IPS-18c (cell line): Measurements from ENCODE around the gene EPN1.
A peak's percentile ranks its signal among the peaks of the same experiment; 100 is the strongest.

Source experiments
- H3K4me3 ChIP-seq: 2 replicates; pipeline ENCODE4 v1.7.0; 2013; ENCODE audit warnings: low read depth, mild to moderate bottlenecking, low read length, moderate library complexity; ENCODE audit not compliant: insufficient read depth
- H3K9me3 ChIP-seq: one replicate; pipeline ENCODE4 v1.6.1; 2013; ENCODE audit warnings: mild to moderate bottlenecking, low read length, moderate library complexity; ENCODE audit not compliant: control insufficient read depth, insufficient read depth

Gene EPN1

DNA sequence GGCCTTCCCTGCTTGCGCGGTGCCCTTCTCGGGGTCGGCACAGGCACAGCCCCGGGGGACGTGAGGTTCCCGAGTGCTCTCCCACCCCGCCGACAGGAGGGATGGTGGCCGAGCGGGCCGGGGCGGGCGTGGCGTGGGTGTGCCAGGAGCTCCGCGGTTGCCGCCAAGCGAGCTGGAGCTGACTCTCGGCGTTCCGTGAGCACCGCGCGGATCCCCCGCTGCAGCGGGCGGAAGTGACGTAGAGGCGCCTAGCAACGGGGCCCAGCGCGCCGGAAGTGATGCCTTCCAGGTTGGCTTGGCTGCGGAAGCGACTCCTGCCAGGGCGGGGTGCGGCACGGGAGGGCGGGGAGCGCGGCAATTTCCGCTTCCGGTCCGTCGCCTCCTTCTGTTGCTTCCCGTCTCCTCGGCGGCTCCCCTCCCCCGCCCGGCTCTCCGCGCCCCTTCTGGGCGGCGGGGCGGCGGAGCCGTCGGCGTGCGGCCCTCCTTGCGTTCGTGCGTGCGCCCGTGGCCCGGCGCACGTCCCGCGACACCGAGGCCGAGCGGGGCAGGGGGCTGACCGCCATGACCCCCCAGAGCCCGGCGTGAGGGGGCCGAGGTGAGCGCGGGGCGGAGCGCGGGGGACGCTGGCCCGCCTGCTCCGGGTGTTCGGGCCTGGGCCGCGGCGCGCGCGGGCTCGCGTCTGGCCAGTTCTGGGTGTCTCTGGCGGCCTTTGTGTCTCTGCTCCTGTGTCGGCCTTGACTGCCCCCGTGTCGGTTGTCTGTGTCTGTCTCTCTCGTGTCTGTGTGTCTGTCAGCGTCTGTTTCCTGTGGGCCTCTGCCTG lies at the start of gene EPN1:
TSS of gene EPN1 (plus strand) at position 386 of the 820 bp plus-strand sequence. CDS start 3,402 bp downstream, outside the sequence.
- Histone ChIP-seq H3K4me3 (peak within 1 kb of the TSS; percentile 90), H3K9me3 (no peaks in the 10 kb centered on the region)

DNA sequence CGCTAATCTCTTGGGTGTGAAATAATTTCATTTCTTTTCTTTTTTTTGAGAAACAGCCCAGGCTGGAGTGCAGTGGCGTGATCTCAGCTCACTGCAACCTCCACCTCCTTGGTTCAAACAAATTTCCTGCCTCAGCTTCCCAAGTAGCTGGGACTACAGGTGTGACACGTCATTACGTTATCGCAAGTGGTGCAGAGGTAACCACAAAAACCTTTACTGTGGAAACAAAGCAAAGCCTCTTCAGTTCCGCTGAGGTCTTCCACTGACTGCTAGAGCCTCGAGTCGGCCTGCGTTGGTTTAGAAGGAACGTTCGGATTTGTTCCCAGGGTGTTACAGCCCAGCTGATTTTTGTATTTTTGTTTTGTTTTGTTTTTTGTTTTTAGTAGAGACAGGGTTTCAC lies 48.7 kb upstream of the EPN1 start:
- Histone ChIP-seq H3K4me3 (no peak overlapping the region), H3K9me3 (no peaks in the 10 kb centered on the region)

DNA sequence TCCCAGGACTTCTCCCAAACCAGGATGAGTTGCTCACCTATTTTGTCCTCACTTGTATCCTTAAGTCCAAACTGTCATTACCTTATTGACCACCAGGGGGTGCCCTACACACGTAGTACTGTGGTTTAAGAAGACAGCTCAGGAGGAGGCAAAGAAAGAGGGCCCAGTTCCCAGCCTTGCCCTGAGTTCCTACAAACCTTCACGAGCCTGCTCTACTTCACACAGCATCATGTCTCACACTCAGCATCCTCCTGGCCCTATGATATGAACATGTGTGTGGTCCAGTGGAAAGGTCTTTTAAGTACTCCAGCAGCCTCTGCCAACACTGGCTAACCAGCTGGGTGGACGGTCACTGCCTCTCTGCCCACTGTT lies 42.6 kb upstream of the EPN1 start:
- Histone ChIP-seq H3K9me3 (no peaks in the 10 kb centered on the region), H3K4me3 (no peak overlapping the region)

DNA sequence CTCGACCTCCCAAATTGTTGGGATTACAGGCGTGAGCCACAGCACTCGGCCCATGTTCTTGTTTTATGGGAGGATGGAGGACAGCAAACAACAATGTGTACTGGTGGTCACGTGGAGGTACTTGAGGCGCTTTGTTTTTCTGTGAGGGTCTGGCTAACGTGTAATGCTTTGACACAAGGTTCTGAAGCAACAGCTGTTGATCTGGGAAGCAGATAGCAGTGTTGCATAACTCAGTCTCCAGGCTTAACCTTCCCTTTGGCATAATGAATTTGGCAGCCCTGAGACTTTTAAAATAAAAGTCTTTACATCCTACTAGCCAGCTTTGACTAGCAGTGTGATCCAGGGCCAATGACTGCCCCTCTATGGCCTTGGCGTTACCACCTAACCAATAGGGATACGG lies 41.2 kb upstream of the EPN1 start:
- Histone ChIP-seq H3K4me3 (no peak overlapping the region), H3K9me3 (peaks cover 2% of the 10 kb centered on the region)

DNA sequence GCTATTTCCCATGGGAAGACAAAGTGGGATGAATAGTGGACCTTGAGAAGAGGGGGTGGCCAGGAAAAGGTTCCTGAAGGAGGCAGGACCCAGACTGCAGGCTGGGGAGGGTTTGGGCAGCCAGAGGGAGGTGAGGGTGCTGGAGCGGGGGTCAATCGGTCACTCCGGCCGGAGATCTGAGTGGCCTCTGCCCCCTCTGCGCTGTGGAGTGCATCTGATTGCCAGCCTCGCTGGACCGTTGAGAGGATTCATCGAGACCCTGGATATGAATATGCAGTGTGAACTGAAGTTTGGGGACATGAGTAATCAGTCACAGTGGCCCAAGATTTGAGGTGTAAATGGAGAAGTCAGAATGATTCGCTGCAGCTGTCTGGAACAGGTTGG lies 39.7 kb upstream of the EPN1 start:
- Histone ChIP-seq H3K9me3 (peaks cover 5% of the 10 kb centered on the region), H3K4me3 (peak overlapping the region; percentile 95)

DNA sequence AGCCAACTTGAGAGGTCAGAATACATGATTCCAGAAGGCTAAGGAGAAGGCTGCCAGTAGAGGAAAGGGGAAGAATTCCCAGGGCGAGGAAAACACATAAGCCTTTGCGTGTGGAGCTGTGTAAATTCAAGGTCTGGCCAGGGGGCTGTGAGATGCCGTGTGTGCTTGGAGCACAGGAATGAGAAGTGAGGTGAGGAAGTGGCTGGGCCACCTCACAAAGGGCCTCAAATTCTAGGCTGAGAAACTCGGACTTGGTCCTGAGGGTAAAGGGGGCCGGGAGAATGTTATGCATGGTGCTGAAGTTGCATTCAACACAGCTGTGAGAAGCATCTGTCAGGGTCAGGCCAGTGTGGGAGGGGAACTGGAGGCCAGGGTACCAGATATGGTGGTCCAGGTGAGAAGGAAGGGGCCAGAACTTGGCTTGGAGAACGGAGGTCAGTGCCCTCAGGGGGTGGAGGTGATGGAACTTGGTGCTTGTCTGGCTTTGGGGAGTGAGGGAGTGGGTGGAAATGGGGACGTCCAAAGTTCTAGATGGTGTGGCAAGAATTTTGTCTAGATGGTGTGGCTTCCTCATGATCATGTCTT lies 39.1 kb upstream of the EPN1 start:
- H3K9me3 ChIP-seq, result peaks cover 9% of the 10 kb centered on the region
- peak overlapping the region; percentile 95 for H3K4me3 ChIP-seq

DNA sequence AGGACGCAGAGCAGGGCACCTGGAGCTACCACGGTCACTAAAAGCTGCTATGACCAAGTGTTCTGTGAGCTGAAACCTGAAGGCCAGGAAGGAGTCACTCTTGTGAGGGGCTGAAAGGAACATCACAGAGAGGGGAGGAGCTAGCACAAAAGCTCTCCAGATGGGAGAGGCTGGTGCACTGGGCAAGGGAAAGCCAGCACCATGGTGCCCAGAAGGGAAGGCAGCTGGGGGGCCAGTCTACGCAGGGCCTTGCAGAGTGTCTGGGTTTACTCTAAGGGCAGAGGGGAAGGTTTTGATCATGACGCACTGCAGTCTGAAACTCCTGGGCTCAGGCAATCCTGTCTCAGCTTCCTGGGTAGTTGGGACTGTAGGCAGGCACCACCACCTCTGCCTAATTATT lies 38.3 kb upstream of the EPN1 start:
- Histone ChIP-seq H3K9me3 (peaks cover 9% of the 10 kb centered on the region), H3K4me3 (no peak overlapping the region)

DNA sequence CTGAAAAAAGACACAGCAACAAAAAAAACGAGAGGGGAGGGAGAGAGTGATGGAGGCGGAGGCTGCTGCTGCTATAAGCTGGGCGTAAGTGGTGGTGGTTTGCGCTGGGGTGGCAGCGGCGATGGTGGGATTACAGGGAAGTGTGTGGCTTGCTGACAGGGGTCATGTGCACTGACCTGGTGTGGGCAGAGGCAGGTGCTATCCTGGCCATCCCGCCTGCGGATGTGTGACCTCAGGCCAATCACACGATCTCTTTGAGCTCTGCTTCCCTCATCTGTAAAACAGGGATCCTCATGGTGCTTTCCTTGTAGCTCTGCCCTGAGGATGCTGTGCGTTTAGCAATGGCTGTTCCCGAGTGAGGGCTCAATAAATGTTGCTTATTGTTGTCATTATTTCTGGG lies 37.5 kb upstream of the EPN1 start:
- Histone ChIP-seq H3K9me3 (peaks cover 9% of the 10 kb centered on the region), H3K4me3 (no peak overlapping the region)

DNA sequence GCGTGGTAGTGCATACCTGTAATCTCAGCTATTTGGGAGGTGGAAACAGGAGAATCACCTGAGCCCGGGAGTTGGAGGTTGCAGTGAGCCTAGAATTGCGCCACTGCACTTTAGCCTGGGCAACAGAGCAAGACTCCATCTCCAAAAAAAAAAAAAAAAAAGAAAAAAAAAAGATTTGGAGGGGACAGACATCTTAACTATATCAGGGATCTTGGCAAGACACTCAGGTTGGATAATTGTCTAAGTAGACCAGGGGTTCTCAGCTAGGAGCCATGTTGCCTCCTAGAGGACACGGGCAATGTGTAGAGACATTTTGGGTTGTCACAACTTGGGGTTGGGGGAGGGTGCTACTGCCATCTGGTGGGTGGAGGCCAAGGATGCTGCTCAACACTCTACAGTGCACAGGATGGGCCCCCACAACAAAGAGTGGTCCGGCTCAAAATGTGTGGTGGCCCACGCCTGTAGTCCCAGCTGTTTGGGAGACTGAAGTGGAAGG lies 36.1 kb upstream of the EPN1 start:
- H3K4me3 ChIP-seq, result no peak overlapping the region
- H3K9me3 ChIP-seq, result peaks cover 9% of the 10 kb centered on the region

DNA sequence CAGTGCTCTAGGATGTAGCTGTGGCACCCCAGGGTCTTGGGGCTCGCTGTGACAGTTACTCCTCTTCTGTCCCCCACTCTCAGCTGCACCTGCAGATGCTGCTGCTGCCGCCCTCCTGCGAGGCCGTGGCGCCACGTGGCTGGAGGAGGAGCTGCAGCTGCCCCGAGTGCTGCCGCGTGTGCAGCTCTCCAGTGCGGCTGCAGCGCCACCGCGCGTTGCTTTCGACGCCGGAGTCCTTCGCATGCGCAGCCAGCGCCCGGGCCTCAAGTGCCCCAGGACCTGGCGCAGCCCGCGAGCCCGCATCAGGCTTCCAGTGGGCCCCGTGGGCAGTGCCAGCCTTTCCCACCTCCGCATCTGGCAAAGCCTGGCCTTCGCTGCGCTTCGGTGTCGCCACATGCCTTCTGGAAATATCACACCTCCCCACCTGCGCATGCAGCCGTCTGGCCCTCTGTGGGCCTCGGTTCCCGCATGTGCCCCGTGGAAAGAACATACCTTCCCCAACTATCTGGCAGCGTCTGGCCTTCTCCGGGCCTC lies 34.9 kb upstream of the EPN1 start:
- H3K9me3 ChIP-seq, result peaks cover 9% of the 10 kb centered on the region
- H3K4me3 ChIP-seq, result peak overlapping the region; percentile 64; the same call in 1 of the 2 replicates

DNA sequence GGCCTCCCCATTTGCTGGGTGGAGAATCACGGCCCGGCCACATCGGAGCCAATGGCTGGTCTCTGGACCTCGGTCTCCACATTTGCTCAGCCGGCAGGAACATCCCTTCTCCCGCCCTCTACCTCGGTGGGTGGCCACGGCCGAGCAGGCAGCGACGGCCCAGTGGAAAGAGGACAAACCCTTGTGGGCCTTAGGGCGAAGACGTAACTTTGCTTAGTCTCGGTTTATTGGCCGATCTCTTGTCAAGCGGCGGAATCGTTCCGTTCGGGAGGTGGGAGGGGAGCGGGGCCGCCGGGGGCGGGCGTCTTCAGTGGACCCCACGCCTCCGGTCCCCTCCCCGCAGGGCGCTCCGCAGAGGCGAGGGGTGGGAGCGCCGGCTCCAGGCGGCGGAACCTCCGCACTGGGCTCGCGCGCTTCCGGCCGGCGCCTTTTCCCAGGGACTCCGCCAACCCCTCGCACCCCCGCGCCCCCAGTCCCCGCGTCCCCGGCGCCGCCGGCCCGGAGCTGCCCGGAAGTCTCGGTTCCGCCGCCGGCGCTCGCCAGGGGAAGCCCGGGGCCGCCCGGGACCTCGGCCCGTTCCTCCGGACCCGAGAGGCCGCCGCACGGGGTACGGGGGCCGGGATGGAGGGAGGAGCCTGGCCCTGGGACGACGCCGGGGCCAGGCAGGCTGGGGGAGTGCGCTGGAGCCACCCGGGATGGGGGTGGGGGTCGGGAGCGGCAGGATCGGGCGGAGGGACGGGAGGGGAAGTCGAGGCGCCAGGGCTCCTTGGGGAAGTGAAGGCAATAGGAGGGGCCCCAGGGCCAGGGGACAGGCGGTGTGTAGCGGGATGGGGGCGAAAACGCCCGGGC lies 34.2 kb upstream of the EPN1 start, which contains the start of gene ZNF580:
TSS of gene ZNF580 (plus strand) at position 426 of the 849 bp plus-strand sequence. CDS start 1,507 bp downstream, outside the sequence.
- Histone ChIP-seq H3K4me3 (peak within 1 kb of the TSS; percentile 64), H3K9me3 (peaks cover 9% of the 10 kb centered on the region)

DNA sequence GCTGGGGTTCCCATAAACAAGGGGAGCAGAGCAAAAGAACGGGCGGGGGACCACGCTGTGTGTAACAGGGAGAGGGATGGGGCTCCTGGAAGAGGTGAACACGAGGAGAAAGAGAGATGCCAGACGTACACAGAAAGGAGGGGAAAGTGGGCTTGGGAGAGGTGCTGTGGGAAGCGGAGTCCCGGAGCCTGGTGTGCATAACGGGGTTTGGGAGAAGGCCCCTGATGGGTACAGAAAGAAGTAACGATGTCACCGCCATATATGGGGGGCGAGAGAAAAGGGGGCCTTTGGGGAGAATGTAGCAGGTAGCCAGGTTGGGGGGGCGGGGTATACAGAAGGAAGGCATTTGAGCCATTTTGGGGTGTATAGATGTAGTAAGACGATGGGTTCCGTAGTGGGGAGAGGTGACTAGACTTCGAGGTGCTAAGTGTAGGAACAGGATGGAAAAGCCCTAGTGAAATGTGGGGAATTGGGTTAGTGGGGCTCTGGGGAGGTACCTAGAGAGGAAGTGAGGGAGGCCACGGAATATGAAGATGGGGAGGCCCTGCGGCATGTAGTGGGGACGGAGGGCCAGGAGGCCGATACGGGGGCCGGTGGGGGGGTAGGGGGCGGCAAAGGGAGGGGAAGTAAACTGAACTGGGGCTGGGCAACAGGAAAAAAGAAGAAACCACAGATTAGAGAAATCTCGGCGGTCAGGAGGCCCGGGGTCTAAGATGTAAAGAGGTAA lies 33.4 kb upstream of the EPN1 start:
- Histone ChIP-seq H3K4me3 (peak overlapping the region; percentile 64), H3K9me3 (peaks cover 9% of the 10 kb centered on the region)

DNA sequence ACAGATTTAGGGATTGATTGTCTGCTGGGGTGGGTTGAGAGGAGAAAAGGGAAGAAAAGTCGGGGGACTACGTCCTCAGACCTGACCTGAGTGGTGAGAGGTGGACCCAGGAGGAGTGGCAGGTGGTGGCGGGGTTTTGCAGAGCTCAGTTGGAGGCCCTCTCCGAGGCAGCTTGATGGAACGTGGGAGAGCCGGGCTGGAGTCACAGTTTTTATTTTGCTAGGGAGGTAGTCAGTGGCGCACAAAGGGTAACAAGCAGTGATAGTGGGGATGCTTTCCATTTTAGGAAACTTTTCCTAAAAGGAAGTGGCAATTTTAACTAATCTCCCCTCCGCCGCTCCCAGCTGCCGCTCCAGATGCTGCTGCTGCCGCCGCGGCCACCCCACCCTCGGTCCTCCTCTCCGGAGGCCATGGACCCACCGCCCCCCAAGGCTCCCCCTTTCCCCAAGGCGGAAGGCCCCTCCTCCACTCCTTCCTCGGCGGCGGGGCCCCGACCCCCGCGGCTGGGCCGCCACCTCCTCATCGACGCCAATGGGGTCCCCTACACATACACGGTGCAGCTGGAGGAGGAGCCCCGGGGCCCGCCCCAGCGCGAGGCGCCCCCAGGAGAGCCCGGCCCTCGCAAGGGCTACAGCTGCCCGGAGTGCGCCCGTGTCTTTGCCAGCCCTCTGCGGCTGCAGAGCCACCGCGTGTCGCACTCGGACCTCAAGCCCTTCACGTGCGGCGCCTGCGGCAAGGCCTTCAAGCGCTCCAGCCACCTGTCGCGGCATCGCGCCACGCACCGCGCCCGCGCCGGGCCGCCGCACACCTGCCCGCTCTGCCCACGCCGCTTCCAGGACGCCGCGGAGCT lies 32.6 kb upstream of the EPN1 start:
- Histone ChIP-seq H3K4me3 (peak overlapping the region; percentile 64), H3K9me3 (peaks cover 9% of the 10 kb centered on the region)

DNA sequence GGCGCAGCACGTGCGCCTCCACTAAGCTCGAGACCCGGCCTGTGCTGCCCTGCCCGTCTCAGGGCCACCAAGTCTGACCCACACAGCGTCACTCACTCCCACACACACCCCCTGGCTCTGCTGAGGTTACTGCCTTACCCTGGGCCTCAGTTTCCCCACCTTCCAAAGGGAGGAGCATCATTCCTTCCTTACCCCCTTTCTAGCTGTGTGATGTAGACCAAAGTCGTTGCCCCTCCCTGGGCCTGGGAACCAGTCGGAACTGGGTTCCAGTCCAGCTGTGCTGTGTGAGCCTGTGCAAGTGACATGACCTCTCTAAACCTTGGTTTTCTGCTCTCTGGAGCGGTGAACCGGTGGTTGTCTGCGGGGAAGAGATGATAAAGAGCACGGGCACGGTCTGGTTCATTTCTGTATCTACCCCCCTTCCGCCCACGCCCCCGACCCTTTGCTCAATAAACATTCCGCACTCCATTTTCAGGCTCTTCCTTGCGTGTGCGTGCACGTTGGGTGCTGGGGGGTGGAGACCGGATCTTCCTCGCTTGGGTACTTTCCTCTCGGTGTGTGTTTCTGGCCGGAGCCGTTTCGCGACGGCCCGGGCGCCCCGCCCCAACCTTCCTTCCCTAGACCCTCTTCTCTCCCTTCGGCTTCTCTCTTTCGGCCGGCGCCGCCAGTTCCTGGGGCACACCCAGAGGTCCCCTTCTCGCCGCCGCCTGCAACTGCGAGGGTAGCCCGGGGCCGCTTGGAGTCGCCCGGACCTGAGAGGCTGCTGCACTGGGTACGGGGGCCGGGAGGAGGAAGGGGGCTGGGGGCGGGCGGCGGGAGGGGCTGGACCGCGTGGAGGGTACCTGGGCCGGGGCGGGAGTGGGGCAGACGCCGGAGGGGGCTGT lies 31.8 kb upstream of the EPN1 start, which contains the start of gene ZNF581:
TSS of gene ZNF581 (plus strand) at position 647 of the 884 bp plus-strand sequence. CDS start 923 bp downstream, outside the sequence.
- H3K9me3 ChIP-seq, result peaks cover 9% of the 10 kb centered on the region
- H3K4me3 ChIP-seq, result peak within 1 kb of the TSS; percentile 64

DNA sequence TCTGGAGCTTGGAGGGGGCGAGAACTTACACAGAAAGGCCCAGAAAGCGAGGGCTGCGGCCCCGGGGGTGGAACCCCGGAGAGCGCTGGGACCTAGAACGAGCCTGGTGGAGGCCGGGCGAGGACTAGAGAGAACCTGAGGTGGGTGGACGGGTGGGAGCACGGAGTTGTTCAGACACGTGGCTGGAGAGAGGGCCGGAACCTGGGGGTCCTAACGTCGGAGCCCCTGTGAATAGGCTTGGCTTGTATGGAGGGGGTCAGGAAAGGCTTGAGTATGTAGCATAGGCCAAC lies 31.2 kb upstream of the EPN1 start:
- peak overlapping the region; percentile 64 for H3K4me3 ChIP-seq
- H3K9me3 ChIP-seq, result peaks cover 8% of the 10 kb centered on the region
